ENCODE results near the gene B4GALT5.
A peak's percentile ranks its signal among the peaks of the same experiment; 100 is the strongest.

The B4GALT5 gene

DNA sequence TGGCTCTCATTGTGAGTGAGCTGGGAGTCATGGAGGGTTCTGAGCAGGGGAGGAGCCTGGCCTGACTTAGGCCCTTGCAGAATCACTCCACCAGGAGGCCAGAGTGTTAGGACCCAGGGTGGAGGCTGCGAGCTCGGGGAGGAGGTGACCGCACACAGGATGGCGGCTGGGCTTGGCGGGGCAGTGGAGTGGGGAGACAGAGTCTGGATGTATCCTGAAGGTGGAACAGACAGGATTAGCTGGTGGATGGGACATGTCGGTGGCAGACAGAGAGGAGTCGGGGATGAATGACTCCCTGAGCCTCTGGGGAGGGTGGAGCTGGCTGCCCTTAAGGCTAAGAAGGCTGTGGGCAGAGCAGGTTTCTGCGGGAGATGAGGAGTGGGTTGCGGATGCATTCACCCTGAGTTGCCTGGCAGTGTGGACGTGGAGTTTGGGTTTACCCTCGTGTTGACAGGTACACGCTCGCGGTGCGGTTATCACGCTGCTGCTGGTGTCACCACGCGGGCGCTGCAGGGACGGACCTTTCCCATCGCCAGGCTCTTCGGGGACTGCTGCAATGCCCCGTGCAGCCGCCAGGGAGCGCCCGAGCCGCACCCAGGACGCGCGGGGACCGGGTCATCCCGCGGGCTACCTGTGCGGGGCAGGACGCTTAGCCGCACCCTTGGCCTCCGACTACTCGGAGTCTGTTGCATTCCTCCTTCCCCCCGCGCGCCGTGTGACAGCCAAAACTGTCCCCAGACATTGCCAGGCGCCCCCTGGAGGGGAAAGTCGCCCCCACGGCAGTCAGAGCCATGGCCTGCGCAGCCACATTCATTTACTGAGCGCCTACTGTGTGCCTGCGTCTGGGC lies 102.8 kb downstream of the B4GALT5 start:
- DNase-seq (ENCODE audit: low spot score): peak; percentile 91
- TF ChIP-seq, protein P1, sequence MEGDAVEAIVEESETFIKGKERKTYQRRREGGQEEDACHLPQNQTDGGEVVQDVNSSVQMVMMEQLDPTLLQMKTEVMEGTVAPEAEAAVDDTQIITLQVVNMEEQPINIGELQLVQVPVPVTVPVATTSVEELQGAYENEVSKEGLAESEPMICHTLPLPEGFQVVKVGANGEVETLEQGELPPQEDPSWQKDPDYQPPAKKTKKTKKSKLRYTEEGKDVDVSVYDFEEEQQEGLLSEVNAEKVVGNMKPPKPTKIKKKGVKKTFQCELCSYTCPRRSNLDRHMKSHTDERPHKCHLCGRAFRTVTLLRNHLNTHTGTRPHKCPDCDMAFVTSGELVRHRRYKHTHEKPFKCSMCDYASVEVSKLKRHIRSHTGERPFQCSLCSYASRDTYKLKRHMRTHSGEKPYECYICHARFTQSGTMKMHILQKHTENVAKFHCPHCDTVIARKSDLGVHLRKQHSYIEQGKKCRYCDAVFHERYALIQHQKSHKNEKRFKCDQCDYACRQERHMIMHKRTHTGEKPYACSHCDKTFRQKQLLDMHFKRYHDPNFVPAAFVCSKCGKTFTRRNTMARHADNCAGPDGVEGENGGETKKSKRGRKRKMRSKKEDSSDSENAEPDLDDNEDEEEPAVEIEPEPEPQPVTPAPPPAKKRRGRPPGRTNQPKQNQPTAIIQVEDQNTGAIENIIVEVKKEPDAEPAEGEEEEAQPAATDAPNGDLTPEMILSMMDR (IDR thresholded peaks at IDR 0.05; ENCODE audit: borderline replicate concordance, control extremely low read depth, extremely low read depth, insufficient read depth, missing control alignments): peak; percentile 93
- in situ Hi-C loops (cut with MboI; ENCODE audit: low sequenced_read_pairs, unreplicated experiment): loop anchor here (10.0 kb wide), 1 partner anchor 234 kb away; no protein-coding TSS in a partner anchor

DNA sequence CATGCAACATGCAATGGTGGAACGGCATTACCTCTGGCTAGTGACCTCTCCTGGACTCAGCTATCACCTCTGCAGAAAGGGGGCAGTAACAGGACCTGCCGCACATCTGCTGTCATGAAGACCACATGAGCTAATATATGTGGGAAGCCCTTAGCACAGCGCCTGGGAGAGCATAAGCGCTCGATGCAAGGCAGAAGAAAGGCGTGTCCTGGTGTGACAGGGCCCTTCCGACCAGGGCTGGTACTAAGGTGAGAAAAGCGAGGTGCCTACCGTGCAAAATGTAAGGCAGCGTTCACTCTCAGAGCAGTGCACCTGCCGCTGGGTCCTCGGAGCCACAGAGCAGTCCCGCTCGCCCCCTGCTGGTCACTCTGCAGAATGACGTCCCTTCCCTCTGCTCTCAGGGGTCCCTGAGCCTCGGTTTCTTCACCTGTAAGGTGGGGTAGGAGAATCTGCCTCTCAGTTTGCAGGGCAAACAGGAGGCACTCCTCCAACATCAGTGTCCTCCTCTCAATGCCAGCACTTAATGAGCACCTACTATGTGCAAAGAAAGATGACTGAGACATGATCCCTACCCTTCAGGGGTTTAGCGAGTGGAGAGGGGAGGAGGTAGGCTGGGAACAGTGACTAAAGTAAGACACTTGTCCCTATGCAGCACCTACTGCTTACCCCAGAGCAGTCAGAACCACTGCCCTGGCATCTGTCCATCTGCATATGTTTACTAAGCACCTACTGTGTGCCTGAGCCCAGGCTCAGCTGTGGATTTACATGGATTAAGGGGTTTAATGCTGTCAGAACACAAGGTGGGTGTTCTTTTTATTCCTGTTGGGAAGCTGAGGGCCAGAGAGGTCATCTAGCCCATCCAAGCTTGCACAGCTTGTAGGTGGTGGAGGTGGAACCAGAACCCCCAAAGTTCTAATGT lies 104.7 kb downstream of the B4GALT5 start:
- in situ Hi-C loops (cut with MboI; ENCODE audit: low sequenced_read_pairs, unreplicated experiment): loop anchor here (5.0 kb wide), 1 partner anchor 67 kb away; no protein-coding TSS in a partner anchor
- peak; percentile 83 for DNase-seq (ENCODE audit: low spot score)
- TF ChIP-seq, protein P1 (IDR thresholded peaks at IDR 0.05; ENCODE audit: borderline replicate concordance, control extremely low read depth, extremely low read depth, insufficient read depth, missing control alignments): peak; percentile 97

- in situ Hi-C loops (cut with MboI; ENCODE audit: low sequenced_read_pairs, unreplicated experiment): loop anchor here (5.0 kb wide), 1 partner anchor 65 kb away; no protein-coding TSS in a partner anchor
- TF ChIP-seq, protein P1 (IDR thresholded peaks at IDR 0.05; ENCODE audit: borderline replicate concordance, control extremely low read depth, extremely low read depth, insufficient read depth, missing control alignments): no peak
- DNase-seq (ENCODE audit: low spot score): no peak
These were observed 106.1 kb downstream of the B4GALT5 start for GRCh38 chr20:49607568-49607967.

GRCh38 chr20:49603209-49603627 lies 110.5 kb downstream of the B4GALT5 start:
- in situ Hi-C loops (cut with MboI; ENCODE audit: low sequenced_read_pairs, unreplicated experiment): no loop called here
- DNase-seq (ENCODE audit: low spot score): no peak
- TF ChIP-seq, protein P1 (IDR thresholded peaks at IDR 0.05; ENCODE audit: borderline replicate concordance, control extremely low read depth, extremely low read depth, insufficient read depth, missing control alignments): no peak

- in situ Hi-C loops (cut with MboI; ENCODE audit: low sequenced_read_pairs, unreplicated experiment): no loop called here
- DNase-seq (ENCODE audit: low spot score): no peak
- TF ChIP-seq, protein P1 (IDR thresholded peaks at IDR 0.05; ENCODE audit: borderline replicate concordance, control extremely low read depth, extremely low read depth, insufficient read depth, missing control alignments): no peak
These were observed 111.1 kb downstream of the B4GALT5 start for GRCh38 chr20:49602345-49603208.
